ENCODE results near the gene KRT4. TPM values are rescaled to one million over a fixed set of nuclear protein-coding genes. Genes with fewer than 3 reads are reported as not detected.

Gene KRT4
- total and polyA plus RNA-seq, 10 donors: 0.37 to 3.4 (median 0.97) TPM; not detected in 6

DNA sequence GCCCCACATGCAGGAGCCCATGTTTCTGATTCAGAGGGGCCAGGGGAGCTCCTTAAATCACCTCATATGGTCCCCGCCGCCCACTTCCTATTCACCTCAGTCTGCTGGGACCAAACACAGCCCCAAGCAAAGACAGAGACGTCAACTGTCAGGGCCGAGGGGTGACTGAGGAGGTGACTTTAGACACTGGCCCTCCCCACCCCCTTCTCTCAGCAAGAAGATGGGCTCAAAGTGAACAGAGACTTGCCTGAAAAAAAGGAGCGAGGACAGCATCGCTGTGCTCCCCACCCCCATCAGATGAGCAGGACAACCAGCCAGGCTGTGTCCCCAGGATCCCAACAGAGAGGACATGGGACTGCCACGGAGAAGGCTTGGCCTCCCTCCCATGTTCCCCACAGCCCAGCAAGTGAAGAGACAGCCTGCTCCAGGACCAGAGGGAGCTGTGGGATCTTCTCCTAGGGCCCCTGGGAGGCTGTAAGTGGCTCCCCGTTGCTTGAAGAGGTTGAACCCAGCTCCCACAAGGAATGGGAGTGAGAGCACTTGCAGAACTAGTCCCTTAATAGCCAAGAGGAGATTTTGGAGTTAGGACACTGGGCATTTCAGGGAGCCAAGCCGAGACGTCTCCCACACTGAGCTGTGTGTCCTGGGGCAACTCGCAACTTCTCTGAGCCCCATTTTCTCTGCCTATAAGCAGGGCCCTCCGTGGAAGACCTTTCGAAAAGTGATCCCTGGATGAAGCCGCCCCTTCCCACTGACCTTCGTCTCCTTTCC is 21.5 kb upstream of the KRT4 start:
- Histone ChIP-seq H3K4me3 (no peak overlapping the region), H3K36me3 (no peaks in the 10 kb centered on the region), H3K27ac (no peak overlapping the region), H3K4me1 (peaks cover 0 to 14% (median 0%) of the 10 kb centered on the region in 6 donors), H3K9me3 (no peaks in the 10 kb centered on the region), H3K27me3 (replicated peaks in 1 of 7) (peaks cover 0 to 36% (median 0%) of the 10 kb centered on the region in 7 donors)
- WGBS, 5 donors: 74 to 87% (median 77%) methylated on average over 14 to 15 of the region's 15 CpGs
- DNase-seq: no peak
- TF ChIP-seq, protein P1, sequence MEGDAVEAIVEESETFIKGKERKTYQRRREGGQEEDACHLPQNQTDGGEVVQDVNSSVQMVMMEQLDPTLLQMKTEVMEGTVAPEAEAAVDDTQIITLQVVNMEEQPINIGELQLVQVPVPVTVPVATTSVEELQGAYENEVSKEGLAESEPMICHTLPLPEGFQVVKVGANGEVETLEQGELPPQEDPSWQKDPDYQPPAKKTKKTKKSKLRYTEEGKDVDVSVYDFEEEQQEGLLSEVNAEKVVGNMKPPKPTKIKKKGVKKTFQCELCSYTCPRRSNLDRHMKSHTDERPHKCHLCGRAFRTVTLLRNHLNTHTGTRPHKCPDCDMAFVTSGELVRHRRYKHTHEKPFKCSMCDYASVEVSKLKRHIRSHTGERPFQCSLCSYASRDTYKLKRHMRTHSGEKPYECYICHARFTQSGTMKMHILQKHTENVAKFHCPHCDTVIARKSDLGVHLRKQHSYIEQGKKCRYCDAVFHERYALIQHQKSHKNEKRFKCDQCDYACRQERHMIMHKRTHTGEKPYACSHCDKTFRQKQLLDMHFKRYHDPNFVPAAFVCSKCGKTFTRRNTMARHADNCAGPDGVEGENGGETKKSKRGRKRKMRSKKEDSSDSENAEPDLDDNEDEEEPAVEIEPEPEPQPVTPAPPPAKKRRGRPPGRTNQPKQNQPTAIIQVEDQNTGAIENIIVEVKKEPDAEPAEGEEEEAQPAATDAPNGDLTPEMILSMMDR (IDR thresholded peaks at IDR 0.05 in 8 of 11, conservative IDR thresholded peaks at IDR 0.05 in 3 of 11): no peak
- TF ChIP-seq POLR2AphosphoS5 (IDR thresholded peaks at IDR 0.05) (no peak), POLR2A (IDR thresholded peaks at IDR 0.05) (no peak)
- intact Hi-C loops (cut with DNase I; ENCODE audit: low total_unique reads): no loop called here

DNA sequence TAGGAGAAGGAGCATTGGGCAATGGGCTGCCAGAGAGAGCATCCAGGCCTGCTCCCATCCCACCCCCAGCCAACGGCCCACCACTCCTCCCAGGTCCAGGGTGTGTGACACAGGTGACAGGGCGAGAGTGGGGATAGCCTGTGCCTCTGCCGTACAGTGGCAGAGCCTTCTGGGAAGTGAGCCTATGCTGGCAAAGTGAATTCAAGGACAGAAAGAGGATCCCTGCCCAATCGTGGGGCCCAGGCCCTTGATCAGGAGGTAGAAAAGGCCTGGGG is 20.7 kb upstream of the KRT4 start:
- no peaks in the 10 kb centered on the region for H3K36me3 ChIP-seq
- intact Hi-C loops (cut with DNase I; ENCODE audit: low total_unique reads): no loop called here
- DNase-seq: no peak
- TF ChIP-seq POLR2A (IDR thresholded peaks at IDR 0.05): no peak
- TF ChIP-seq, protein P1 (IDR thresholded peaks at IDR 0.05 in 8 of 11, conservative IDR thresholded peaks at IDR 0.05 in 3 of 11): no peak
- TF ChIP-seq POLR2AphosphoS5 (IDR thresholded peaks at IDR 0.05): no peak
- H3K4me1 ChIP-seq: peaks cover 0 to 14% (median 0%) of the 10 kb centered on the region in 6 donors
- H3K27me3 ChIP-seq (replicated peaks in 1 of 7): peaks cover 0 to 28% (median 0%) of the 10 kb centered on the region in 7 donors
- 61 to 77% (median 63%) methylated on average over 4 of the region's 4 CpGs; no CpG with 5 or more reads in 1 of the 5 donors for WGBS, 5 donors
- H3K4me3 ChIP-seq: no peak overlapping the region
- H3K9me3 ChIP-seq: no peaks in the 10 kb centered on the region
- no peak overlapping the region for H3K27ac ChIP-seq

DNA sequence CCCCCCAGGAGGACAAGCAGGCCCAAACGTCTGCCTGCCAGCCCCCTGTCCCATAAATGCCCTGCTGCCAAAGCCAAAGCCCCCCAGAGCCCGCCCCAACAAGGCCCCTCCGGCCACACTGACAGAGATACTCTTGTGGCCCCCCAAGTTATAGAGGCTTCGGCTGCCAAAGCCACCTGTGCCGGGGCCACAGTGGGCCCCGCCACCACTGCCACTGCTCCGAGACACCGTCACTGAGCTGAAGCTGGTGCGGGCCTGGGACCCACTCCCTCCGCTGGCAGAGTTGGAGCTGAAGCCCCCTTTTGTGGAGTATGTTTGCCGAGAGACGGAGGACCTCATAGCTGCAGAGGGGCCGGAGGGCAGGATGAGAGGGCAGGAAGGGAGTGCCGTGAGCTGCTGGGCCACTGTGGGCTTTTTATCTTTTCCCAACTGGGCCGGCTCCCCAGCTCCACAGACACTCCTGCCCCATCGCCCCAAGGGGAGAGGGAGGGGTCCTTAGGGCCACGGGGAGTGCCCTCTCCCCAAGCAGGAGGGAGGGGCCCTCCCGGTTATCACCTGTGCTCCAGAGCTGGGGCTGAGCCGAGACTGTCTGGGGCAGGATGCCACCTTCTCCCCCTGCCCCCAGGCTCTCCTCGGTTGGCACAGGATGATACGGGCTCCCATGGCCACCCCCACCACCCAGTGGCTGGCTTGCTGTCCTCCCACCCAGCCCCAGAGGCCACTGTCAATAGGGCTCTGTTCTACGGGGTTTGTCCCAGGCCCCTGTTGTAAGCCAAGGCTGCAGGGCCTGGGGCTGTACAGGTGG is 20.2 kb upstream of the KRT4 start, which contains the start of gene KRT79:
Gene KRT79 (minus strand): TSS at position 390 of the 805 bp plus-strand sequence. CDS start 51 bp downstream, at position 339.
- Histone ChIP-seq H3K4me1 (peaks cover 0 to 14% (median 0%) of the 10 kb centered on the region in 6 donors), H3K4me3 (no peak within 1 kb of the TSS), H3K27me3 (replicated peaks in 1 of 7) (peaks cover 0 to 23% (median 0%) of the 10 kb centered on the region in 7 donors), H3K9me3 (no peaks in the 10 kb centered on the region), H3K36me3 (no peaks in the 10 kb centered on the region), H3K27ac (no peak within 1 kb of the TSS)
- peak; percentile 57 for DNase-seq
- no peak for TF ChIP-seq POLR2A (IDR thresholded peaks at IDR 0.05)
- TF ChIP-seq, protein P1 (IDR thresholded peaks at IDR 0.05 in 8 of 11, conservative IDR thresholded peaks at IDR 0.05 in 3 of 11): no peak
- TF ChIP-seq POLR2AphosphoS5 (IDR thresholded peaks at IDR 0.05): no peak
- intact Hi-C loops (cut with DNase I; ENCODE audit: low total_unique reads): no loop called here
- WGBS, 5 donors: 81 to 92% (median 88%) methylated on average over 13 to 22 of the region's 22 CpGs
